Osteocyte (in vitro differentiated cells): ENCODE data around the gene KLRD1. TPM values are rescaled to one million over a fixed set of nuclear protein-coding genes. Genes with fewer than 3 reads are reported as not detected.
"Not testable (repeated sequence)": the region's sequence is repeated elsewhere in the genome, so short reads cannot be mapped to it uniquely, and the experiment has no call there.

Experiments
- DNase-seq: peaks from one replicate; pipeline ENCODE4 v3.0.0; 2021; ENCODE audit warnings: mixed read lengths; ENCODE audit not compliant: unreplicated experiment; ENCODE audit errors: extremely low spot score
- H3K27ac Mint-ChIP-seq: one replicate; pipeline ENCODE4 v1.8.0; 2021; ENCODE audit warnings: mild to moderate bottlenecking, mixed read lengths; ENCODE audit not compliant: unreplicated experiment
- H3K27me3 Mint-ChIP-seq: one replicate; pipeline ENCODE4 v1.8.0; 2021; ENCODE audit warnings: mixed read lengths; ENCODE audit not compliant: unreplicated experiment
- H3K36me3 Mint-ChIP-seq: one replicate; pipeline ENCODE4 v1.8.0; 2021; ENCODE audit warnings: mixed read lengths; ENCODE audit not compliant: unreplicated experiment
- H3K4me1 Mint-ChIP-seq: one replicate; pipeline ENCODE4 v1.8.0; 2021; ENCODE audit warnings: mixed read lengths; ENCODE audit not compliant: unreplicated experiment
- H3K4me3 Mint-ChIP-seq: one replicate; pipeline ENCODE4 v1.8.0; 2021; ENCODE audit warnings: mild to moderate bottlenecking, moderate library complexity, mixed read lengths; ENCODE audit not compliant: unreplicated experiment
- H3K9me3 Mint-ChIP-seq: one replicate; pipeline ENCODE4 v1.8.0; 2021; ENCODE audit warnings: mixed read lengths; ENCODE audit not compliant: unreplicated experiment
- total RNA-seq: library from RNA; stranded (reverse); gene quantifications from 2 replicates; pipeline ENCODE4 v1.2.1, GENCODE V29; 2021
- TF ChIP-seq, protein P1 (sequence below): fragments of 200-600 bp; sonication (generic); IDR thresholded peaks from 2 replicates; pipeline ENCODE4 v1.5.0; 2021; ENCODE audit warnings: antibody characterized with exemption, mild to moderate bottlenecking, moderate library complexity

Gene KLRD1
- total RNA-seq, 1 donor from 2014 or later: 0.03 TPM

DNA sequence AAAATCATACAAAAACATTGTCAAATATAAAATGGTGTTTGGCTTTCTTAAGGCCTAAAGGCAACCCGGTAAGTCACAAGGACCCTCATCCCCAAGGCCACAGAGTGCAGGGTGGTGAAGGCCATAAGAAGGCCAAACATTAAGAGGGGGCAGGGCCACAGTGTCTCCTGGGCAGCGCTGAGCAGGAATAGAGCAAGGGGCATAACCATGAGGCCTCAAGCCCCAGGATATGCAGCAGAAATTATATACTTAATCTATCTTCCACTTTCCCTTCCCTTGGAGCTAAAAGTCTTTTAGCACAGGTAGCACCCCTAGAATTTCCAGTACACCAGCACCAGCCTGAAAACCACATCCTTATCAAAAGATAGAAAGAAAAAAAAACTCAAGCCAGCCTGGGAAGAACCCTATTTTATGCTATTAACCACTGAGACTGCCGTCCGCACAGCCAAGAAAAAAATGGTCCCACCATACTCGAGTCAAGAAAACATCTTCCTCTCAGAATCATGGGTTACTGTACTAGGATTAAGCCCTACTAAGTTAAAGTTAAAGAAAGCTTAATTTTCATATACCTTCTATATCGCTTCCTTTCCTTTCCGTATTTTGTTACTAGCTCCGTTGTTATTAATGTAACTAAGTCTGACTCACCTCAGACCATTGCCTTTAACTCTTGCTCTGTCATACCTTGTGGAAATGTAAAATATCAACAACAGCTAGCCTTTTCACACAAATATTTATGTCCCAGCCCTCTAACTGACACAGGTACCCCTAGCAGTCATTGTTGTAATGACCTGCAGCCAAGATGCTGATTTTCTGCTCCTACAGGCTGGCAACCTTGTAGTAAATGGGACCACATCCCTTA, 62.1 kb downstream of the KLRD1 start:
- H3K4me1 Mint-ChIP-seq: peaks cover 22% of the 10 kb centered on the region
- peaks cover 26% of the 10 kb centered on the region for H3K36me3 Mint-ChIP-seq
- peaks cover 7% of the 10 kb centered on the region for H3K9me3 Mint-ChIP-seq
- H3K27ac Mint-ChIP-seq: no peak overlapping the region
- DNase-seq: no peak
- H3K27me3 Mint-ChIP-seq: no peaks in the 10 kb centered on the region
- TF ChIP-seq, protein P1, sequence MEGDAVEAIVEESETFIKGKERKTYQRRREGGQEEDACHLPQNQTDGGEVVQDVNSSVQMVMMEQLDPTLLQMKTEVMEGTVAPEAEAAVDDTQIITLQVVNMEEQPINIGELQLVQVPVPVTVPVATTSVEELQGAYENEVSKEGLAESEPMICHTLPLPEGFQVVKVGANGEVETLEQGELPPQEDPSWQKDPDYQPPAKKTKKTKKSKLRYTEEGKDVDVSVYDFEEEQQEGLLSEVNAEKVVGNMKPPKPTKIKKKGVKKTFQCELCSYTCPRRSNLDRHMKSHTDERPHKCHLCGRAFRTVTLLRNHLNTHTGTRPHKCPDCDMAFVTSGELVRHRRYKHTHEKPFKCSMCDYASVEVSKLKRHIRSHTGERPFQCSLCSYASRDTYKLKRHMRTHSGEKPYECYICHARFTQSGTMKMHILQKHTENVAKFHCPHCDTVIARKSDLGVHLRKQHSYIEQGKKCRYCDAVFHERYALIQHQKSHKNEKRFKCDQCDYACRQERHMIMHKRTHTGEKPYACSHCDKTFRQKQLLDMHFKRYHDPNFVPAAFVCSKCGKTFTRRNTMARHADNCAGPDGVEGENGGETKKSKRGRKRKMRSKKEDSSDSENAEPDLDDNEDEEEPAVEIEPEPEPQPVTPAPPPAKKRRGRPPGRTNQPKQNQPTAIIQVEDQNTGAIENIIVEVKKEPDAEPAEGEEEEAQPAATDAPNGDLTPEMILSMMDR: no peak
- H3K4me3 Mint-ChIP-seq: no peak overlapping the region

DNA sequence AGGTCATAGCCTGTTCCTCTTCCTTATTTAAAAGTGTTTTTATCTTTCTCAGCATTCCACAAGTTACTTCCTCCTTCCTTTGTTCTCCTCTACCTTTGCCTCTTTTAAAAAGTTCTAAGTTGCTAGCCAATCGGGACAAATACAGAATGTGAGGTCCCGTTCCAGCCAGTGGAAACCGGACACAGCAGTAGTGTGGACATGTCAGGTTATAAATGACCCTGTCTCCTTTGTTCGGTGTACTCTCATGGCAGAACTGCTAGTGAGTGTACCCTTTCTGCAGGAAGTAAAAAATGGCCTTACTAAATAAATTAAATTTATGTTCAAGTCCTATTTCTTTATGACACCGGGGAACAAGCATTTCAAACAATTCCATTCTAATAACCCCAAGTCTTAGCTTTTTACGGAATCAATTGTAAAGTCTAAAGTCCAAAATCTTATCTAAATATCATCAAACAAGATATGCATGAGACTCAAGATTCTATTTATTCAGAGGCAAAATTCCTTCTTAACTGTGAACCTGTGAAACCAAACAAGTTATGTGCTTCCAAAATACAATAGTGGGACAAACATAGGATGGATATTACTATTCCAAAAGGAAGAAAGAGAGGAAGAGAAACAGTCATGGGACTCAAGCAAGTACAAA, 64.3 kb downstream of the KLRD1 start:
- H3K4me3 Mint-ChIP-seq, DNase-seq, H3K27me3 Mint-ChIP-seq, H3K27ac Mint-ChIP-seq: not testable (repeated sequence)
- Mint-ChIP-seq H3K4me1 (peaks cover 19% of the 10 kb centered on the region), H3K9me3 (peaks cover 12% of the 10 kb centered on the region), H3K36me3 (peaks cover 31% of the 10 kb centered on the region)

DNA sequence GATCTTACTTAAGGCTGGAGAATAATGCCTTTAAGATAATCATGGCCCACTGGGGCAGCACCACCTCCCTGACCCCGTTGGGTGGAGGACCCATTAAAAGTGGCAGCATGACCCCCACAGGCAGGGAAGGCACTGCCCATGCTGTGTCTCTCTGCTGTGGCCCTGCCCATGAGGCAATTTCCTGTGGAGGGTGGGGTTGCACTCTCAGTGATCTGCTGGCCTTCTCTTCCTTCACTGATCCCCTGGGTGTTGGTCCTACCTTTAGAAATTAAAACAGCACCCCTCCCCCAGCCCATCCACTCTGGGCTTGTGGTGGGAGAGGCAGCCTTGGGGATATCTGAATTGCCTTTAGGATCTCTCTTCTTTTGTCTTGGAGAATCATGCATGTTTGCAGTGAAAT, 64.9 kb downstream of the KLRD1 start:
- DNase-seq: no peak
- TF ChIP-seq, protein P1: no peak
- peaks cover 12% of the 10 kb centered on the region for H3K9me3 Mint-ChIP-seq
- H3K36me3 Mint-ChIP-seq: peaks cover 31% of the 10 kb centered on the region
- H3K27me3 Mint-ChIP-seq: no peaks in the 10 kb centered on the region
- H3K4me1 Mint-ChIP-seq: peaks cover 16% of the 10 kb centered on the region
- no peak overlapping the region for H3K27ac Mint-ChIP-seq
- no peak overlapping the region for H3K4me3 Mint-ChIP-seq

DNA sequence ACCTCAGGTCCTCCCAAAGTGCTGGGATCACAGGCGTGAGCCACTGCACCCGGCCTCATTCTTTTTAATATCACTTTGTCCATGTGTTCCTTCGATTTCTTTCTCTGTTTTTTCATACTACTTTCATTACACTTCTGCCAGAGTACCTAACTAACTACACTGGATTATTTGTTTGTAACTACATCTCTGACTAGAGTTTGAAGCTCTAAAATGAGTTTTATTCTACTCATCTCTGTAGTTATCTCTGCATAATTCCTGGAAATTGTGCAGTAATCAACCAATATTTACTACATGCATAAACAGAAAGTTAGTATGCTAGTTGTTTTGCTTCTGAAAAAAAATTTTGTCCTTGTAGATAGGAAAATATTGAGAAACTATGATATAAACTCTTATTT, 67.0 kb downstream of the KLRD1 start:
- no peak for DNase-seq
- Mint-ChIP-seq H3K36me3 (peaks cover 27% of the 10 kb centered on the region), H3K9me3 (peaks cover 5% of the 10 kb centered on the region), H3K27me3 (no peaks in the 10 kb centered on the region), H3K27ac (no peak overlapping the region), H3K4me3 (no peak overlapping the region), H3K4me1 (peaks cover 11% of the 10 kb centered on the region)
- TF ChIP-seq, protein P1: no peak

DNA sequence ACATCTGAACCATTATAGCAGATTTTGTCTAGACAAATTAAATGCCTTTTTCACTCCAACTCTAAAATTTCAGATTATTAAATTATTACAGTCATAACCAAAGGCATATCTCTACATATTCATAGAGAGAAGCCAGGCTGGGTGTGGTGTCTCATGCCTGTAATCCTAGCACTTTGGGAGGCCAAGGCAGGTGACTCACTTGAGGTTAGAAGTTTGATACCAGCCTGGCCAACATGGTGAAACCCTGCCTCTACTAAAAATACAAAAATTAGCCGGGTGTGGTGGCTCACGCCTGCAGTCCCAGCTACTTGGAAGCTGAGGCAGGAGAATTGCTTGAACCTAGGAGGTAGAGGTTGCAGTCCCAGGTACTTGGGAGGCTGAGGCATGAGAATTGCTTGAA, 71.1 kb downstream of the KLRD1 start:
- H3K4me1 Mint-ChIP-seq, DNase-seq, H3K27ac Mint-ChIP-seq, H3K9me3 Mint-ChIP-seq, H3K27me3 Mint-ChIP-seq, H3K4me3 Mint-ChIP-seq: not testable (repeated sequence)
- peaks cover 18% of the 10 kb centered on the region for H3K36me3 Mint-ChIP-seq

Other genes starting within 250 kb of the KLRD1 start
- not detected in 2 replicates for gene CLEC1A, start 208.9 kb upstream of the KLRD1 start, total RNA-seq
- not detected in 2 replicates for gene CLEC7A, start 177.7 kb upstream of the KLRD1 start, total RNA-seq
- not detected in 2 replicates for gene OLR1, start 135.7 kb upstream of the KLRD1 start, total RNA-seq
- gene TMEM52B, start 128.8 kb upstream of the KLRD1 start, total RNA-seq: not detected in 2 replicates
- gene GABARAPL1, start 95.0 kb upstream of the KLRD1 start, total RNA-seq: 72.3 and 74.7 TPM in 2 replicates
- 3.2 and 4.9 TPM in 2 replicates for gene KLRK1, start 82.2 kb downstream of the KLRD1 start, total RNA-seq
- gene KLRC4, start 101.9 kb downstream of the KLRD1 start, total RNA-seq: 3.1 and 3.3 TPM in 2 replicates
- 4.9 and 6.7 TPM in 2 replicates for gene KLRC3, start 112.7 kb downstream of the KLRD1 start, total RNA-seq
- gene KLRC2, start 128.1 kb downstream of the KLRD1 start, total RNA-seq: 3.0 and 3.6 TPM in 2 replicates
- not detected in 2 replicates for gene KLRC1, start 145.5 kb downstream of the KLRD1 start, total RNA-seq
- 0.73 and 0.97 TPM in 2 replicates for gene EIF2S3B, start 198.0 kb downstream of the KLRD1 start, total RNA-seq